Mucosa of gallbladder (tissue), 1 donor: ENCODE measurements around the gene OR52W1. TPM values are rescaled to one million over a fixed set of nuclear protein-coding genes. Genes with fewer than 3 reads are reported as not detected.

ENCODE experiments used
- DNase-seq: peaks from one replicate; pipeline ENCODE4 v3.0.0-alpha.2; 2020; ENCODE audit warnings: low spot score
- total RNA-seq: library from RNA; stranded (reverse); gene quantifications from one replicate; pipeline ENCODE4 v1.2.1, GENCODE V29; 2021
- donor health status: DM: no; HTN: no; CAD: no.

OR52W1 gene, protein sequence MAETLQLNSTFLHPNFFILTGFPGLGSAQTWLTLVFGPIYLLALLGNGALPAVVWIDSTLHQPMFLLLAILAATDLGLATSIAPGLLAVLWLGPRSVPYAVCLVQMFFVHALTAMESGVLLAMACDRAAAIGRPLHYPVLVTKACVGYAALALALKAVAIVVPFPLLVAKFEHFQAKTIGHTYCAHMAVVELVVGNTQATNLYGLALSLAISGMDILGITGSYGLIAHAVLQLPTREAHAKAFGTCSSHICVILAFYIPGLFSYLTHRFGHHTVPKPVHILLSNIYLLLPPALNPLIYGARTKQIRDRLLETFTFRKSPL
- total RNA-seq = not detected

DNA sequence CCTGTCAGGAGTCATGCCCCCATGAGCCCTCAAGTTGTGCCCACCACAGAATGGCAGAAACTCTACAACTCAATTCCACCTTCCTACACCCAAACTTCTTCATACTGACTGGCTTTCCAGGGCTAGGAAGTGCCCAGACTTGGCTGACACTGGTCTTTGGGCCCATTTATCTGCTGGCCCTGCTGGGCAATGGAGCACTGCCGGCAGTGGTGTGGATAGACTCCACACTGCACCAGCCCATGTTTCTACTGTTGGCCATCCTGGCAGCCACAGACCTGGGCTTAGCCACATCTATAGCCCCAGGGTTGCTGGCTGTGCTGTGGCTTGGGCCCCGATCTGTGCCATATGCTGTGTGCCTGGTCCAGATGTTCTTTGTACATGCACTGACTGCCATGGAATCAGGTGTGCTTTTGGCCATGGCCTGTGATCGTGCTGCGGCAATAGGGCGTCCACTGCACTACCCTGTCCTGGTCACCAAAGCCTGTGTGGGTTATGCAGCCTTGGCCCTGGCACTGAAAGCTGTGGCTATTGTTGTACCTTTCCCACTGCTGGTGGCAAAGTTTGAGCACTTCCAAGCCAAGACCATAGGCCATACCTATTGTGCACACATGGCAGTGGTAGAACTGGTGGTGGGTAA lies at the start of gene OR52W1:
TSS of gene OR52W1 (plus strand) at position 51 of the 637 bp plus-strand sequence. CDS start at position 51, 0 bp downstream.
- DNase-seq = no peak

DNA sequence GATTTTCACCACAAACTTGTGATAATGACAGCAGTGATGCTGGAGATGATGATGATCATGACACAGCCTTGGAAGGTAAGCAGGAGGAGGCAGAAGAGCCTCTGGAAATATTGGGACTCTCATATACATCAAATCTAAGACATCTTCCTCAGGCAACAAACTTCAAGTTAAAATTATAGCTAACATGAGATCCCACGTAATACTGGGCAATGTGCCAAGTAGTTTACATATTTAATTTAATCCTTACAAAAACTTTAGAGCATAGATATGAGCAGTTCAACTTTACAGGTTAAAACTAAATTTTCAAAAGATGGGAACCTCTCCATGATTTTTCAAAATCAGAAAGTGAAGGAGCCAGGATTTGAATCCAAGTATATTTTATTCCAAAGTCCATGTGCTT lies 47.9 kb upstream of the OR52W1 start:
- DNase-seq = no peak

DNA sequence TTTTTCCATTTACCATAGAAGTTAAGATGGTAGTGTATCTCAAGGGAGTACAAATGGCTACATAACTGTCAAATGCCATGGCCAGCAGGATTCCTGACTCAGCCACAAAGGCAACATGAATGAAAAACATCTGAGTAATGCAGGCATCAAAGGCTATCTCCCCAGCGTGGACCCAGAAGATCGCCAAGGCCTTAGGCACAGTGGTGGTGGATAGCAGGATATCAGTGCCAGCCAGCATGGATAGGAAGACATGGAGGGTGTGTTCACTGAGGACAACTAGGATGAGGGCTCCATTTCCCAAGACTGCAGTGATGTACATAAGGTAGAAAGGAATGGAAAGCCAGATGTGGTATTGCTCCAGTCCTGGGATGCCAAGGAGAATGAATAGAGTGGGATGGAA lies 46.9 kb upstream of the OR52W1 start:
- no peak for DNase-seq

DNA sequence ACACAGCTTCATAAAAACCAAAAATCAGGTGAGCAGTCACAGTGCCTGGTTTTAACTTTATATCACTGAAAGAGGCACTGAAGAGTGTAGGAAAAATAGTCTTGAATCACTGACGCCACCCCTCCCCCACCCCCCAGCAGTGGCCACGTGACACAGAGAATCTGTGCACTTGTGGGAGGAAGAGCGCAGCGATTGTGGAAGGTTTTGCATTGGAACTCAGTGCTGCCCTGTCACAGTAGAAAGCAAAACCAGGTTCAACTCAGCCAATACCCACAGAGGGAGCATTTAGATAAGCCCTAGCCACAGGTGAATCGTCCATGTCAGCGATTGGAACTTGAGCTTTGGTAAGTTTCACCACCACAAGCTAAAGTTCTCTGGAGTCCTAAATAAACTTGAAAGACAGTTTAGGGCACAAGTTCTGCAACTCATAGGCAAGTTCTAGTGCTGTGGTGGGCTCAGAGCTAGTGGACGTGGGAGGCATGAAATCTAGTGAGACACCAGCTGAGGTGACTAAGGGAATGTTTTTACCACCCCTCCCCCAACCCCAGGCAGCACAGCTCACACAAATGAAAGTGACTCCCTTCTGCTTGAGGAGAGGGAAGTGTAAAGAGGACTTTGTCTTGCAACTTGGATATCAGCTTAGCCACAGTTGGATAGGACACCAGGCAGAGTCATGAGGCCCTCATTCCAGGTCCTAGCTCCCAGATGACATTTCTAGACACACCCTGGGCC lies 42.2 kb upstream of the OR52W1 start:
- DNase-seq = no peak

DNA sequence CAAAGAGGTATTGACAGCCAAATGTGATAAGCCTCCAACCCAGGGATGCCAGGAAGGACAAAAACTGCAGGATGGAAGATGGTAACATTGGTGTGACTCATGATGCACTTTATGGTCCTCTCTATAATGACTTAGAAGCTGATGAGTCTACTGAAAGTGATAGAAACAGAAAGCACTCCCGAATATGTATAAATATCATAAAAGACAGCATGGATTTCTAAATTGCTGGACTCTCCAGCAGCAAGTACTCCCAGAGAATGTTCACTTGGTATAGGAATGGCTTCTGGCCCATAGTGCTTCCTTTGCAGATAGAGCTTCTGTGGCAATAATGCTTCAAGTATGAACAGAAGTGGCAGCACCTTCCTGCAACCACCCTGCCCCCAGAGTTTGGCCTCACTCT lies 28.8 kb upstream of the OR52W1 start, which contains the start of gene OR52B2:
TSS of gene OR52B2 (minus strand) at position 101 of the 400 bp plus-strand sequence. CDS start at position 101, 0 bp downstream.
- no peak for DNase-seq

DNA sequence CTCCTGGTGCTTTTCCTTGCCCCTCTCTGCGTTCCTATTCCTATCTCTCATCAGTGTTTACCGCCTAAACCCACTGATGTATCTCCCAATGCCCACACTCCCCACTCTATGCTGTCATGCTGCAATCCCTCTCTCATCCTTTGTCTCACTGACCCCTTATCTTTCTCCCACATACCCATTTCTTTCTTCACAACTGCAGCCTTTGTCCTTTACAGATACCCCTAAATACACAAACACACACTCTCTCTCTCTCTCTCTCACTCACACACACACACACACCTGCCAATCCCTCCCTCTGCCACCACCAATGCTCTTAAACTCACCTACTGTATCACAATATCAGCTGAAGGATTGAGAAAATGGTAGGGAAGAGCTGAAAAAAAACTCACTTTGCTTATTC lies 23.6 kb upstream of the OR52W1 start:
- DNase-seq = no peak

DNA sequence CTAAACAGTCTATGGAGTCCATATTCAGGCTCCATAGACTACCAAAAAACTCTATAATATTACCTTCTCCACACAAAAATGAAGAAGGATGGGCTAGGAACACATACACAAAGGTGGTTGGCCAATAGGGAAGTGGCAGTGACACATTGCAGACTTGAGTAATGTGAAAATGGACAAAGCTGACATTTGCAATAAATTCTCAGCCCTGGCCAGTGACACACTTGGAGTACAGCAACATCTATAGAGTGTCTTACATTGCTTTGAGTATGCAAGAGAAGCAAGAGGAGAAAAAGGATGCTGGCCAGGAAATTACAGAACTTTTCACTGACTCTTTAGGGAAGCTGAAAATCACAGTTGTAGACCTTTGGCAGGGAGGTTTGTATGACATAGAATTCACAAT lies 7.3 kb upstream of the OR52W1 start:
- no peak for DNase-seq

DNA sequence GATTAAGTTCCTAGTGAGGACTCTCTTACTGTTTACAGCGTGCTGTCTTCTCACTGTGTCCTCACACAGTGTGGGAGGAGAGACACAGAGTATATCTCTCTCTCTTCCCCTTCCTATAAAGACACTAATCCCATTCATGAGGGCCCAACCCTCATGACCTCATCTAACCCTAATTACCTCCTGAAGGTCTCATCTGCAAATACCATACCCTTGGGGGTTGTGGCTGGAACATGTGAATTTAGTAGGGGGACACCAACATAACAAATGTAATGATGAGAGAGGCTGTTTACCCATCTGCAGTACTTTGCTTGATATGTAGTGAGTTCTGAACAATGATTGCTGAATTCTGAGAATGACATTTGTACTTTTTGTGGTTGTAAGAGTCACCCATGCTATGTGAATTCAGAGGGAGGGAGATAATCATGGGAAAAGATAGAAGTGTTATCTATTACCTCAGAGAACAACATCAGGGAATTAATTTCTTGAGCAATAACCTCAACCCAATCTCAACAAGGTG lies 4.9 kb upstream of the OR52W1 start:
- no peak for DNase-seq

DNA sequence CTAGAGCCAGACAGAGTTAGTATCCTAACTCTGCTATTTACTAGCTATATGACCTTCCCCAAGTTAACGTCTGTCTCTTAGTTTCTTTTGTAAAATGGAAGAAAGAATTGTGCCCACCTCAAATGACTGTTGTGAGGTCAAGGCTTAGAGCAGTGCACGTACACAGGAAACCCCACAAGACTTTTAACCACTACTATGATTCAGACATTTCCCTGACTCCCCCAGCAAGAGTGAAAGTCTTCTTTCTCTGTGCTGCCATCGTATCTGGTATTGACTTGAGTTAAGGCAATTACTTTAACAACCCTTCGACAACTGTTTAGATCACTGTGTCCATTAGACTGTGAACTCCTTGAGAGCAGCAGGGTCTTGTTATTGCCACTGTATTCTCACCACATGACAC lies 2.6 kb upstream of the OR52W1 start:
- no peak for DNase-seq

DNA sequence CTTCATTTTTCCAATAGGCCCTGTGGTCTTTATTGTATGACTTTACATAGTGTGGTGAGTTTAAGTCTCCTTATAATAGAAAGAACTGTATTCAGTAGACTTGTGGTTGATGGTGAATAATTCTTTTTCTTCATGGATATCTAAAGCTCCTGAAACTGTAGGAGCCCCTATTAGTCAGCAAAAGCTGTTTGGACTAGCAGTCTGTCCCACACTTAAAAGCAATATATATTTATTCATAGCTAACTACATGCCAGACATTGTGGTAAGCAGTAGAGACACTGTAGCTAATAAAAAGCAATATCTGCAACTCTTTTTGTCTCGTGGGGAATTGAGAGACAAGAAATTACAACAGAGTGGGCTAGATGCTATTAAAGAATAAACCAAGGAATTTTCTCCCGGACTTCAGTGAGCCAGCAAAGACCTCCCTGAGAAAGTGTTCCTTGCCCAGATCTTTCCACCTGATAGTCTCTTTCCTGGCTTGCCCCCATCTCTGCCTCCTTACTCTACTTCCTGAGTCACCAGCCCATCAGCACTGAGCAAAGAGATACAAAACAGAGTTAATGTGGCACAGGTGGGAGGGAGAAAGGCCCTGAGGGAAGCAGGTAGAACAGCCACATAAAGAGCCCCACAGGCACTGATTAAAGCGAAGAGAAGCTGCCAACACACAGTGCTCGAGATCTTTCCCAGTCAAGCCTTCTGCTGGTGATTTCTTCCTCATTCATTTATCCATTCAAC lies 1.4 kb upstream of the OR52W1 start:
- DNase-seq = no peak

DNA sequence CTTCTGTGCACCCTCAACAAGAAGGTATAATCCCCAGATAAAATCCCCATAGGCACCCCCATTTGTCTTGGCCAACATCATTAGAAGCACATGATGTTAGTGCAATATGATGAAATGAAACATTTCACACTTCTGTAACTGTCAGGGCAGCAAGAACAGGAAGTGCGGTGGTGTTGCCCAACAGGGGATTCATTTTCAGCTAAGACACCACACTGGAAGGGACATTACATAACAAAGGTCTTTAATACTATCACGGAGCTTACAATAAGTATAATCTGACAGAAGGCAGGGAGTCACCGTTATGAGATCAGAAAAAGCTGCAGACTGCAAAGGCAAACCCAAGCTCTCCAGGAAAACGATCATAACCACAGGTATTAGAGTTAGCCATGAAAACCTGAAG lies 2.0 kb downstream of the OR52W1 start:
- DNase-seq = peak; percentile 33

DNA sequence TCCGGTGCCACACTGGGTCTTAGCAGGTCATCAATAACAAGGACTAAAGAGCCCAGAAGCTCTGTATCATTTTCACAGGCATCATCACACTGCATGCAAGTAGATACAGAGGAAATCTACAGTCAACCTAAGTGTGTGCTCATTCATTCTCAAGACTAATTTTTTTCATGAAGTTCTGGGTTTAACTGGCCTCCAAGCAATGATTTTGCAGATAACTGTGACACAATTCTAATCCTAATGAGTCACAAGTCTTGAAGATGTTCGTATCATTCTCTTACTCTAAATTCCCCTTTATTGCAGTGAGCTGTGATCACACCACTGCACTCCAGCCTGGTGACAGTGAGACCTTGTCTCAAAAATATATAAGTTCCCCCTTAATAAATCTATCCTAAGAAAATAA lies 2.5 kb downstream of the OR52W1 start:
- no peak for DNase-seq

DNA sequence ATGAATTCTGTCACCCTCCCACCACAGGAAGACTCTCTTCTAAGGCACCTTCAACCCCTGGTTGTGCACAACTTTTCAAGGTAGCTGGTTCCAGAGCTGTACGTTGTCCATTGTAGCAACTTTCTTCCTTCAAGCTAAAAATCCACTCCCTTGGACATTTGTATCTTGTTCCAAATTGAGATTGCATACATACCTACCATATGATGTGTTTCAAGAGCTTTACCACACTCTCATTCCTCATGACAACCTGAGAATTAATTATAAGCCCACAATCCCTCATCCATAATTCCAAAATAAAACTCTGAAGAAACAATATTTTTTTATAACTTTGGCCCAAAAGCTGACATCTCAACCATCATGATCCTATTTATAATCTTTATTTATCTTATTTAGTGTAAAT lies 3.0 kb downstream of the OR52W1 start:
- no peak for DNase-seq

DNA sequence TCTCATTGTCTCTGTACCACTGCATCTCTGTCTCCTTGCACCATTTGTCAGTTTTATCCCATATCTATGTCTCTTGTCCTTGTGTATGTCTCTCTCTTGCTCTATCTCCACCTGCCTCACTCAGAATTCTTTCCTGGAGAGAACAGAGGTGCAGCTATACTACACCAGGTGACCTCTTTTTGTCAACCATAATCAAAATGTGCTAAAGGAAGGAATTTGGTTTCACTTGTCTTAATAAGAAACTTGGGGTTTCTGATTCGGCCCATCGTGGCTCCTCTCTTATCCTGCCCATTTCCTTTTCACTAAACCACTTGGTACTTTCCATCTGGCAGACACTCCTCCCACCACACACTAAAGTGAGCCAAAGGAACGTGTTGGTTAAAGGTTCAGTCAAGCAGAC lies 4.3 kb downstream of the OR52W1 start:
- DNase-seq = no peak

DNA sequence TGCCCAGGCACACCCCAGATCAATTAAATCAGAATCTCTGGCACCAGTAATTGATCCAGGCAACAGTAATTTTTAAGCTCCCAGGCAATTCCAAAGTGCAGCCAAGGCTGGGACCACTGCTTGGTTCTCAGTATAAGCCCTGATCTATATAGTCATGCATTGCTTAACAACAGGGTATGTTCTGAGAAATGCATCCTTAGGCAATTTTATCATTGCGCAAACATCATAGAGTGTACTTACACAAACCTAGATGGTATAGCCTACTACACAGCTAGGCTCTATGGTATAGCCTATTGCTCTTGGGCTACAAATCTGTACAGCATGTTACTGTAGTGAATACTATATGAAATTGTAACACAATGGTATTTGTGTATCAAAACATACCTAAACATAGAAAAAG lies 5.7 kb downstream of the OR52W1 start:
- DNase-seq = no peak

DNA sequence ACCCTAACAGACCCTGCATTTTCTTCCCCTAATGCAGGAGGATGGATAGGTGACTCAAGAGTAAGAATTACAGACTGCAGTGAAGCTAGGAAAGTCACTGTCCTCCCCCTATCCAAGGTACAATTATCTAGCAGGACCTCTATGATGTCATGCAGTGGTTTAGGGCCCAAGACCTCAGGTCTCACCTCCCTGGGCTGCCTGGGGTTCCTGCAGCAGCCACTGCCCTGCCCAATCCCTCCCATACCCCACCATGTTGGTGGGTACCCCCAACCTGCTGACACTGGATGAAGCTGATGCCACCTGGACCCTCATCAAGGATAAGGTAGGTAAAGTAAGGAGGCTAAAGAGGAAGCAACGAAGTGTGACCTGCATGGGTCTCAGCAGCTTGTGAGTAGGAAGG lies 6.3 kb downstream of the OR52W1 start, which contains the start of gene C11orf42:
TSS of gene C11orf42 (plus strand) at position 192 of the 400 bp plus-strand sequence. CDS start at position 251, 59 bp downstream.
- no peak for DNase-seq

DNA sequence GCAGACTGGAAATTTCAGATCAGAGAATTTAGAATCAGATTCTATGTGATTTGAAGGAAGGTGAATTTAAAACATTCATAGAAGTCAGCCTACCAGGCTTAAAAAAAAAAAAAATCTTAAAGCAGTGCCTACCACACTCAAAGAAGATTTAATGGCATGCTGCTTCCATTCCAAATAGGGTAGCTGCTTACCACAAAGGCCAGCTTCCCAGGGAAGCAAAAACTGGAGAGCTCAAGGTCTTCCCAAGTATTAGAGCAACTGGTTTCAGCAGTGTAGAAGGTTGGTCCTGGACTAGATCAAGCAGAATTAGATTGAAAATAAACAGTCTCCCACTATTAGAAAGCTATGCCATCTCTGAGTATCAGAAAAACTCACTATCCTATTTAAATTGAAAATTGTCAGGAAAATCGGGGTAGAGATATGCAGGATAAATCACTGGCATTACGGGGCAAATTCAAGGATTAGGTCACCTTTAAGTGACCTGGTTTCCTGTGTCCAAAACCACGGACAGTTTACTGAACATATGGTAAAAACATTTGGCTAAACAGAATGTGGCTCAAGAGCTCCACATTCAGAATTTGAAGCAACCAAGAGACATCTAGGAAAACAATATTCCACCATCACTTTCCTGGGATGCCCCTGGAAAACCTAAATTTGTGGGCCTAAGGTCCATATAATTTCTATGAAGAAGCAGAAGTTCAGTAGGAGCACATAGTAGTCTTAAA lies 7.6 kb downstream of the OR52W1 start:
- DNase-seq = no peak

DNA sequence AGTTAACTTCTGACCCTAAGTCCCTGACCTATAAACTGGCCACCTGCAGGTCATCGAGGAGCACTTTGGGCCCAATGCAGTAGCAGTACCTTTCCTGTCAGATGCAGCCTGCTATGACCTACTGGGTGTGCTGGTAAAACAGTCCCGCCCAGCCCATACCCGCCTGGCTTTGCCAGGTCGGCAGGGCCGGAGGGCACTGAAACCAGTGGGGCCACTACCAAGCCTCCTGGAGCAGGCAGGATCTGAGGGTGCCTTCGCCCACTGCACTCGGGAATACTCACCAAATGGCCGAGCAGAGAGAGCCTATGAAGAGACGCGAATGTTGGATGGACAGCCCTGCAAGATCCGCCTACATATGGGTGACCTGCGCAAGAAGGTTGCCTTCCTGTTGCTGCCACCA lies 10.8 kb downstream of the OR52W1 start:
- no peak for DNase-seq

DNA sequence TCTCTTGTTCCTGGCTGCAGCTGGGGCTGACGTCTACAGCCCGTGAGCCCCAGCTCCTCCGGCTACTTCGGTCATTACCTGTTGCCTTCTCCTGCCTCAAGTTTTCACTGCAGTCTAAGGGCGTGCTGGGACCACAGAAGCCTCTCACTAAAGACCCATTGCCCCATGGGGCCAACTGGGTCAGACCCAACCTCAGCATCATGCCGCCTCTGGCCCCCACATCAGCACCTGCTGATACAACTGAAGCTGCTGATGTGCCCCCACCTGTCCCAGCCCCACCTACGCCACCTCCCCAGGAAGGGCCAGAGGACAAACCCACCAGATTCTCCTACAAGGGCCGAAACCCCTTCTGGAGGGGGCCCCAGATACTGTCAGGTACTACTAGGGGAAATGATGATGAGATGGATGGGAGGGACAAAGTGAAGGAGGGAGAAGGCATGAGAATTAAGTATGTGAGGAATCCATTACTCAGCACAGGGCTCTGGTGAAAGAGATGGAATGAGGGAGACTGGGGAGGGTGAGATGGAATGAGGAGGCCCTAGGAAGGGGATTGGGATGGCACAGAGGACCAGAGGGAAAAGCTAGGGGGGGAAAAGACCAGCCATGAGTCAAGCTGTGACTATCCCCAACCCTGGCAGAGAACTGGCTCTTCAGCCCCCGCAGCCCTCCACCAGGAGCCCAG lies 11.4 kb downstream of the OR52W1 start:
- no peak for DNase-seq

DNA sequence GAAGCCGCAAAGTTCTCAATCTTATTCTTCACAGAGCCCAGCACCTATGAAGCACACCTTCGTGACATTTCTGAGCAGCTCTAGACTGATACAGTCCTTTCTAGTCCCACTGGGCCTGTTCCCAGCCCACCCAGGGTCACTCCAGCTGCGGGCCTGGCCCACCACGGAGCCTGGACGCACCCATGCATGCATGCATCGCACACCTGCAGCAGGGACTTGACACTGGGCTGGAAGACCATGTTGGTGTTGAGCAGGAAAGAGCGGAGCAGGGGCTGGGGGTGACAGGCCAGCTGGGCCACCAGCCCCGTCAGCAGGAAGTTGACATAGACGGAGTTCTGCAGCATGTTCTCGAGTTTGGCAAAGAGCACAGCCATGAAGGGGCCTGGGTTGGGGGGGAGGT lies 15.5 kb downstream of the OR52W1 start:
- DNase-seq = no peak

DNA sequence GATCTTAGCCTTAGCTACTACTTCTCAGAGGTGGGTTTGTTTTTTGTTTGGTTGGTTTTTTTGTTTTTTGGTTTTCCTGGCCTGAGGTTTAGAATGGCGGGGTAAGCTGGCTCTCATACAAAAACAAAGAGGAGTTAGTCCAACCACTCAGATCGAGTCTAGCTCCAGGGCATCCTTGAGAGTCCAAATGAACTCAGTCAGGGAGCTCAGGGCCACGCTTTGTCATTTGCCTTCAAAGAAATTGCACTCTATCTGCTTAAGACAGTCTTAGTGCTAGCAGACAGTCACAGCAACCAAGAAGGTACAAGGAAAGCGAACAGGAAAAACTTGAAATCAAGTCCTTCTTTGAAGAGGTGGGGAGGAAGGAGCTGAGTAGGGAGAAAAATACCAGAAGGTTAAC lies 17.5 kb downstream of the OR52W1 start:
- no peak for DNase-seq
